OCI-LY3 (cell line): ENCODE measurements around the gene C21orf58.
A peak's percentile ranks its signal among the peaks of the same experiment; 100 is the strongest.

ENCODE experiments used
- H2AFZ ChIP-seq: fragments of 200-600, 300-600 bp; shearing (Covaris generic); 2 replicates; pipeline ENCODE4 v1.6.0; 2014; ENCODE audit warnings: antibody characterized with exemption, low read depth, low read length
- H3K27ac ChIP-seq: fragments of 200-600, 300-600 bp; sonication (generic); 2 replicates; pipeline ENCODE4 v1.5.1; 2014; ENCODE audit warnings: mild to moderate bottlenecking, low read length, moderate library complexity, mixed read lengths
- H3K27me3 ChIP-seq: fragments of 200-600, 300-600 bp; sonication (generic); 2 replicates; pipeline ENCODE4 v1.6.1; 2014; ENCODE audit warnings: low read depth, low read length, mixed read lengths
- H3K36me3 ChIP-seq: fragments of 200-600, 300-600 bp; sonication (generic); replicated peaks from 2 replicates; pipeline ENCODE3; 2014; ENCODE audit warnings: low read depth, low read length, mixed read lengths
- H3K4me1 ChIP-seq: fragments of 300-600, 200-600 bp; sonication (generic); 2 replicates; pipeline ENCODE4 v1.6.1; 2014; ENCODE audit warnings: low read length, mixed read lengths
- H3K4me2 ChIP-seq: fragments of 200-600, 300-600 bp; sonication (generic); 2 replicates; pipeline ENCODE4 v1.6.1; 2014; ENCODE audit warnings: low read length, mixed read lengths
- H3K4me3 ChIP-seq: fragments of 300-600, 200-600 bp; sonication (generic); 2 replicates; pipeline ENCODE4 v1.5.1; 2014; ENCODE audit warnings: antibody characterized with exemption, mild to moderate bottlenecking, low read length, moderate library complexity
- H3K79me2 ChIP-seq: fragments of 300-600, 200-600 bp; shearing (Covaris generic); 2 replicates; pipeline ENCODE4 v1.6.1; 2014; ENCODE audit warnings: mild to moderate bottlenecking, low read length, mixed read lengths
- H3K9ac ChIP-seq: fragments of 300-600, 200-600 bp; shearing (Covaris generic); 2 replicates; pipeline ENCODE4 v1.6.0; 2014; ENCODE audit warnings: mild to moderate bottlenecking, low read length, moderate library complexity
- H3K9me3 ChIP-seq: fragments of 200-600, 300-600 bp; shearing (Covaris generic); 2 replicates; pipeline ENCODE4 v1.6.1; 2014; ENCODE audit warnings: low read length, mixed read lengths; ENCODE audit not compliant: insufficient read depth
- H4K20me1 ChIP-seq: fragments of 200-600, 300-600 bp; sonication (generic); 2 replicates; pipeline ENCODE4 v1.6.1; 2016; ENCODE audit warnings: low read length, mixed read lengths; ENCODE audit not compliant: insufficient read depth
- CTCF ChIP-seq: fragments of 200-600, 300-600 bp; sonication (generic); IDR thresholded peaks from 2 replicates; pipeline ENCODE4 v1.5.1; 2014; ENCODE audit warnings: antibody characterized with exemption, low read length, low read depth
- EZH2phosphoT487 ChIP-seq: fragments of 200-600 bp; shearing (Covaris generic); IDR thresholded peaks from 2 replicates; pipeline ENCODE4 v1.6.1; 2018; ENCODE audit warnings: antibody characterized with exemption, mixed run types, low read depth

The C21orf58 gene

GRCh38 chr21:46369520-46370235 is 46.0 kb upstream of the C21orf58 start:
- TF ChIP-seq CTCF (no peak), EZH2phosphoT487 (no peak)
- H3K27ac ChIP-seq: peak overlapping the region; percentile 78
- peak overlapping the region; percentile 16; the same call in 1 of the 2 replicates for H3K9ac ChIP-seq
- no peak overlapping the region for H2AFZ ChIP-seq
- H3K9me3 ChIP-seq: no peaks in the 10 kb centered on the region
- peaks cover 44% of the 10 kb centered on the region for H3K4me1 ChIP-seq
- no peaks in the 10 kb centered on the region for H3K27me3 ChIP-seq
- H3K79me2 ChIP-seq: peaks cover 27% of the 10 kb centered on the region
- peaks cover 24% of the 10 kb centered on the region for H4K20me1 ChIP-seq
- peak overlapping the region; percentile 87 for H3K4me2 ChIP-seq
- peaks cover 31% of the 10 kb centered on the region for H3K36me3 ChIP-seq
- H3K4me3 ChIP-seq: peak overlapping the region; percentile 50

GRCh38 chr21:46368533-46369285 is 45.0 kb upstream of the C21orf58 start:
- Histone ChIP-seq H2AFZ (no peak overlapping the region), H3K36me3 (peaks cover 31% of the 10 kb centered on the region), H3K9ac (peak overlapping the region; percentile 31; the same call in 1 of the 2 replicates), H3K27me3 (no peaks in the 10 kb centered on the region), H3K9me3 (no peaks in the 10 kb centered on the region), H3K4me3 (peak overlapping the region; percentile 52), H4K20me1 (peaks cover 24% of the 10 kb centered on the region), H3K79me2 (peaks cover 24% of the 10 kb centered on the region), H3K4me2 (peak overlapping the region; percentile 87), H3K4me1 (peaks cover 44% of the 10 kb centered on the region), H3K27ac (peak overlapping the region; percentile 78)
- TF ChIP-seq EZH2phosphoT487 (no peak), CTCF (no peak)

GRCh38 chr21:46366966-46367365 is 43.3 kb upstream of the C21orf58 start:
- Histone ChIP-seq H4K20me1 (peaks cover 13% of the 10 kb centered on the region), H3K27ac (no peak overlapping the region), H3K9me3 (no peaks in the 10 kb centered on the region), H3K27me3 (no peaks in the 10 kb centered on the region), H3K79me2 (peaks cover 14% of the 10 kb centered on the region), H3K9ac (no peak overlapping the region), H3K4me2 (no peak overlapping the region), H2AFZ (no peak overlapping the region), H3K4me1 (peaks cover 40% of the 10 kb centered on the region), H3K4me3 (no peak overlapping the region), H3K36me3 (peaks cover 29% of the 10 kb centered on the region)
- TF ChIP-seq EZH2phosphoT487 (no peak), CTCF (no peak)

GRCh38 chr21:46366561-46366960 is 42.9 kb upstream of the C21orf58 start:
- H3K36me3 ChIP-seq: peaks cover 26% of the 10 kb centered on the region
- TF ChIP-seq CTCF (no peak), EZH2phosphoT487 (no peak)
- no peak overlapping the region for H3K4me3 ChIP-seq
- no peaks in the 10 kb centered on the region for H3K27me3 ChIP-seq
- no peak overlapping the region for H3K9ac ChIP-seq
- H2AFZ ChIP-seq: no peak overlapping the region
- H3K9me3 ChIP-seq: no peaks in the 10 kb centered on the region
- H3K4me2 ChIP-seq: no peak overlapping the region
- peaks cover 9% of the 10 kb centered on the region for H4K20me1 ChIP-seq
- H3K79me2 ChIP-seq: peaks cover 10% of the 10 kb centered on the region
- peaks cover 36% of the 10 kb centered on the region for H3K4me1 ChIP-seq
- no peak overlapping the region for H3K27ac ChIP-seq
